Measurements from ENCODE around the gene NECAB2.

NECAB2 gene

GRCh38 chr16:84033251-84034195, 65.5 kb downstream of the NECAB2 start:
- TF ChIP-seq ESRRG (CRISPR knock-in tag; IDR thresholded peaks at IDR 0.05) (no peak), CSDC2 (CRISPR knock-in tag; IDR thresholded peaks at IDR 0.05) (no peak), TSHZ2 (CRISPR knock-in tag; IDR thresholded peaks at IDR 0.05) (no peak)
- no peak for ATAC-seq

- TF ChIP-seq CSRNP3 (CRISPR knock-in tag; IDR thresholded peaks at IDR 0.05) (no peak), ARNTL (CRISPR knock-in tag; IDR thresholded peaks at IDR 0.05; ENCODE audit: borderline replicate concordance, low read depth) (no peak), TOX (CRISPR knock-in tag; IDR thresholded peaks at IDR 0.05; ENCODE audit: borderline replicate concordance) (no peak), CSDC2 (CRISPR knock-in tag; IDR thresholded peaks at IDR 0.05) (no peak), ZFP3 (CRISPR knock-in tag; IDR thresholded peaks at IDR 0.05) (no peak), PPARA (CRISPR knock-in tag; IDR thresholded peaks at IDR 0.05; ENCODE audit: borderline replicate concordance) (no peak)
- no peak for ATAC-seq
Observed at GRCh38 chr16:84034516-84034915, 66.5 kb downstream of the NECAB2 start.

GRCh38 chr16:84036131-84036530, 68.1 kb downstream of the NECAB2 start:
- ATAC-seq: no peak
- TF ChIP-seq ZFP30 (CRISPR knock-in tag; IDR thresholded peaks at IDR 0.05) (no peak), GLIS3 (CRISPR knock-in tag; IDR thresholded peaks at IDR 0.05) (no peak), TOX (CRISPR knock-in tag; IDR thresholded peaks at IDR 0.05; ENCODE audit: borderline replicate concordance) (no peak), ZFP3 (CRISPR knock-in tag; IDR thresholded peaks at IDR 0.05) (no peak), PPARA (CRISPR knock-in tag; IDR thresholded peaks at IDR 0.05; ENCODE audit: borderline replicate concordance) (no peak), TSHZ2 (CRISPR knock-in tag; IDR thresholded peaks at IDR 0.05) (no peak), OSR1 (CRISPR knock-in tag; IDR thresholded peaks at IDR 0.05) (no peak), TCF4 (CRISPR knock-in tag; IDR thresholded peaks at IDR 0.05; ENCODE audit: borderline replicate concordance) (no peak), CREB5 (CRISPR knock-in tag; IDR thresholded peaks at IDR 0.05; ENCODE audit: low read depth) (no peak), ISL1 (CRISPR knock-in tag; IDR thresholded peaks at IDR 0.05) (no peak), ARNTL (CRISPR knock-in tag; IDR thresholded peaks at IDR 0.05; ENCODE audit: borderline replicate concordance, low read depth) (no peak), CSDC2 (CRISPR knock-in tag; IDR thresholded peaks at IDR 0.05) (no peak), ZNF565 (CRISPR knock-in tag; conservative IDR thresholded peaks at IDR 0.05; ENCODE audit: low read depth) (no peak), SNAI2 (CRISPR knock-in tag; IDR thresholded peaks at IDR 0.05) (no peak), CSRNP3 (CRISPR knock-in tag; IDR thresholded peaks at IDR 0.05) (no peak), ZC3H10 (CRISPR knock-in tag; IDR thresholded peaks at IDR 0.05) (no peak), BACH2 (CRISPR knock-in tag; IDR thresholded peaks at IDR 0.05; ENCODE audit: borderline replicate concordance) (no peak)
